ENCODE measurements around the gene SLC48A1.
"Not testable (repeated sequence)": the region's sequence is repeated elsewhere in the genome, so short reads cannot be mapped to it uniquely, and the experiment has no call there.

SLC48A1 gene

DNA sequence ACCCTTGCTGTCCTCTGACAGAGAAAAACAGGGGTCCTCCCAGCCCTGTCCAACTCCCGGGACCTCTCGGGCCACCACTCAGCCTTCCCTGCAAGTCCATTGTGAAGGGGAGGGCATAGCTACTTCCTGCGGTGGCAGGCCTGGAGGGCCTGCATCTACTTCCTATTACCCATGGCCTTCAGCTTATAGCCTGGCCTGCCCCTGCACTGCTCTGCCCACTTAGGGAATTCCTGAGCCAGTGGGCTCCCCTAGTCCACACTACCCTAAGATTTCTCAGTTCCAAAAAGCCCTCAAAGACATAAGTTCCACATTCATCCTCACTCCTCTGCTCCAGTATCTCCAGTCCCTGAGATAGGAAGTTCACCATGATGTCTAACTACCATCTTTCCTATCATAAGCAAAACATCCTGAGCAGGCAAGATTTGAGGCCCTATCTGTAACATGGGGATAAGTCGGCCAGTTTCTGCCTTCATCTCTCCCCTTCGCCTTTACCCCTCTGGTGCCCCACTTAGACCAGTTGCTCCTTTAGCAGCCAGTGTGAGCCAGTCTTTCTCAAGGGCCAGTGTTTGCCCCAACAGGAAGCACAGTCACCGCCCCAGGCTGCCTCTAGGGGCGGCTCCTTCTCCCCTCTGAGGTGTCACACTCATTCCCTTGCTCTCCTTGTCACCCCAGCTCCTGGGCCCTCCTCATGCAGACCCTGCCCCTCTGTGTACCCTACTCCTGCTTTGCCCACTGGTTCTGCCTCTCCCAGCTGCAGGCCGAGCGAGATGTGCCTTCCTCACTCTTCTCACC, 35.7 kb downstream of the SLC48A1 start:
- no peak overlapping the region for H3K4me3 ChIP-seq (replicated peaks; ENCODE audit: low read depth, low read length)
- DNase-seq (ENCODE audit: low read depth), result no peak
- TF ChIP-seq CTCF (IDR thresholded peaks at IDR 0.05; ENCODE audit: low read length, missing control alignments), result peak; percentile 27

GRCh38 chr12:47809518-47809917, 36.5 kb downstream of the SLC48A1 start:
- H3K4me3 ChIP-seq (replicated peaks; ENCODE audit: low read depth, low read length); DNase-seq (ENCODE audit: low read depth): not testable (repeated sequence)

DNA sequence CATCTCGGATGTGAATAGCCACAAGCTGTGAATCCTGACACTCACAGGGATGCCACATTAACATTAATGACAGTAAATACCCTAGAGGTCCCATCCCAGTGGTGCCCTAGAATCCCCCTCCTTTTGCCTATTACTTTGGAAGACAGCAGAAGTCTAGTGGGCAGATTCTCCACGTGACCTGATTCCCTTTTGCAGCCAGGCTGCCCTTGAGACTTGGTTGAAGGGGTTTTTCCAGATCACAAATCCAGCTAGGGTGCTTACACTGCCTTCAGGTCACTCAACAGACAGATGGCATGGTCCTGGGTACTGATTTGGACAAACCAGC, 38.0 kb downstream of the SLC48A1 start:
- H3K4me3 ChIP-seq (replicated peaks; ENCODE audit: low read depth, low read length), result no peak overlapping the region
- no peak for TF ChIP-seq CTCF (IDR thresholded peaks at IDR 0.05; ENCODE audit: low read length, missing control alignments)
- DNase-seq (ENCODE audit: low read depth), result no peak

DNA sequence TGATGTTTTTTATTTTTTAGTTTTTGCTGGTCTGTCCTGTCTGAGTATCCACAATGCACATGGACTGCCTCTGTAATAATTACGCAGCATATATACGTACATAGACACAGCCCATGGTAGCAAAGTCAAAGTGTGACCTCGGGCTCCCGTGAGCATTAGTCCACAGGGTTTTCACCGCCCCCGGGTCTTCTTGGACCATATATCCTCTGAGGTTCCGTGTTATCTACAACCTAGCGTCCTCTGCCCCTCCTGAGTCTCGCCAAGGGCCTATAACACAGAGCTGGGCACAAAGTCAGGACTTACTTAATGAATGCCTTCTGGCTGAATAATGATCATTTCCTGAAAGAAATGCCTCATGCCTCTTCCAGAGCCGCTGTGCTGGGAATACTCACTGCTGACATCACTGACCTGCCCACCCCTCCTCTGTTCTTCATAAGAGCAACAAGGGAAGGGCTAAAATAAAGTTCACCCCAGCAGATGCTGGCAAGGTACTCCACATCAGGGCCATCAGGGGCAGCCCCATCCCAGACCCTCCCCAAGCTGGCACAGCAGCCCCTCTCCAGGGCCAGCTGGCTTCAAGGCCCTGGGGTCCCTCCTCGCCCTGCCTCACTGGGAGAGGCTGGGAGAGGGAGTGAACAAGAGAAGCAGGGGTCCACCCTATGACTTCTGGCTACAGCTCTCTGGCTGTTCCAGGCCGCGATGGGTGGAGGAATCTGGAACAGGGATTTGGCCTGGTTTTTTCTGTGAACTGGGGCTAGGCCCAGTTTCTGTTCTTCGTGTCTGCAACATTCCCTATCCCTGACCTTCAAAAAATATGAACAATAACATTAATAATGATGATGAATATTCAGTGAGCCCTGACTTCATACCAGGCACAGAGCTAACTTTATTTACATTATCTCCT, 38.8 kb downstream of the SLC48A1 start:
- peak; percentile 88 for DNase-seq (ENCODE audit: low read depth)
- TF ChIP-seq CTCF (IDR thresholded peaks at IDR 0.05; ENCODE audit: low read length, missing control alignments), result no peak
- H3K4me3 ChIP-seq (replicated peaks; ENCODE audit: low read depth, low read length), result peak overlapping the region; percentile 24

GRCh38 chr12:47812797-47813510, 39.9 kb downstream of the SLC48A1 start:
- TF ChIP-seq CTCF (IDR thresholded peaks at IDR 0.05; ENCODE audit: low read length, missing control alignments), result no peak
- peak overlapping the region; percentile 32 for H3K4me3 ChIP-seq (replicated peaks; ENCODE audit: low read depth, low read length)
- DNase-seq (ENCODE audit: low read depth), result peak; percentile 83

DNA sequence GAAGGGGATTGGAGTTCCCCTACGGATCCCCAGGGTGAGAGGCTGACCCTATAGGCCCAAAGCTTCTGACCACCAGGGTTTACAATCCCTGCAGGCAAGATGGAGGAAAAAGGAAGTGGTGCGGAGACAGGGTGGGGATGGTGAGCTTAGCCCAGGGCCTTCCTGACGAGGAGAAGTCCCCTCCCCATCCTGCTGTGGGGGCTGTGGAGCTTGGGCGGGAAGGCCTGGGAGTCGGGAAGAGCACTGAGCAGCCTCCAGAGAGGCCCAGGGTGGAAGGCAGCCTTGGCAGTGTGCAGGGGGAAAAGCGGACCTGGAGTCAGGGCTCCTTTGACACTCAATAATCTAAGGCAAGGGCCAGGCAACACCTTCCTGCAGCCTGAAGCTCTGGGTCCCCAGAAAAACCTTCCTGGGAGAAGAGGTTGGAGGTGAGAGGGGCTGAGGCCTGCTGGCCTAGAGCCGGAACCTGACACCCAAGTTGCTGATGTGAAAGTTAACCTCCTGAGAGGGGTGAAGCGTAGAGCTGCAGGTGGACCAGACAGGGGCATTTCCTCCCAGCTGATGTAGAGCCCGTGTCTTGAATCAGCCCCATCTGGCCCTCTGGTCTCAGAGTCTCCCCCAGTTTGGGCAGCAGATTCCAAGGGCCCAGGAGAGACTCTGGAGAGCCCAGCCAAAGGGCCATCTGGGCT, 40.6 kb downstream of the SLC48A1 start:
- peak; percentile 29 for DNase-seq (ENCODE audit: low read depth)
- TF ChIP-seq CTCF (IDR thresholded peaks at IDR 0.05; ENCODE audit: low read length, missing control alignments), result no peak
- H3K4me3 ChIP-seq (replicated peaks; ENCODE audit: low read depth, low read length), result peak overlapping the region; percentile 32
